Osteoblast (primary cell): Measurements from ENCODE around the gene MCL1. TPM values are rescaled to one million over a fixed set of nuclear protein-coding genes. Genes with fewer than 3 reads are reported as not detected.

Source experiments
- DNase-seq: peaks from one replicate; pipeline ENCODE4 v3.0.0; 2011; ENCODE audit warnings: low spot score, mixed read lengths; ENCODE audit not compliant: insufficient read length; ENCODE audit errors: missing footprints
- H2AFZ ChIP-seq: 2 replicates; pipeline ENCODE4 v1.6.0; 2011; ENCODE audit warnings: mild to moderate bottlenecking, low read length
- H3K27ac ChIP-seq: 2 replicates; pipeline ENCODE4 v1.5.1; 2011; ENCODE audit warnings: mild to moderate bottlenecking, low read depth, low read length, moderate library complexity
- H3K27me3 ChIP-seq: 2 replicates; pipeline ENCODE4 v1.6.0; 2012; ENCODE audit warnings: mild to moderate bottlenecking, control low read depth, inconsistent platforms, low read length, moderate library complexity; ENCODE audit not compliant: insufficient read depth
- H3K36me3 ChIP-seq: 2 replicates; pipeline ENCODE4 v1.5.1; 2011; ENCODE audit warnings: mild to moderate bottlenecking, low read length, control low read depth, moderate library complexity; ENCODE audit not compliant: insufficient read depth
- H3K4me1 ChIP-seq: 2 replicates; pipeline ENCODE4 v1.5.1; 2011; ENCODE audit warnings: mild to moderate bottlenecking, low read length, control low read depth, moderate library complexity; ENCODE audit not compliant: insufficient read depth
- H3K4me2 ChIP-seq: 2 replicates; pipeline ENCODE4 v1.6.0; 2011; ENCODE audit warnings: mild to moderate bottlenecking, low read length; ENCODE audit not compliant: insufficient read depth
- H3K4me3 ChIP-seq: fragments of 200-600 bp; sonication (generic); 3 replicates; pipeline ENCODE4 v1.5.1; 2012; ENCODE audit warnings: mild to moderate bottlenecking, low read length, inconsistent platforms; ENCODE audit not compliant: insufficient read depth
- H3K79me2 ChIP-seq: 2 replicates; pipeline ENCODE4 v1.6.0; 2012; ENCODE audit warnings: mild to moderate bottlenecking, low read length, control low read depth, inconsistent platforms; ENCODE audit not compliant: insufficient read depth
- H3K9me3 ChIP-seq: 2 replicates; pipeline ENCODE4 v1.5.1; 2011; ENCODE audit warnings: low read depth, low read length, control low read depth
- H4K20me1 ChIP-seq: 2 replicates; pipeline ENCODE4 v1.6.0; 2012; ENCODE audit warnings: mild to moderate bottlenecking, low read length, control low read depth; ENCODE audit not compliant: insufficient read depth
- total RNA-seq: library from RNA; depleted of rRNA; stranded (reverse); fragments of >200 nt; gene quantifications from 2 replicates; pipeline ENCODE4 v1.2.3, GENCODE V29; 2012
- TF ChIP-seq, protein P1 (sequence below): IDR thresholded peaks from 2 replicates; pipeline ENCODE4 v1.5.1; 2011; ENCODE audit warnings: mild to moderate bottlenecking, low read depth, low read length, moderate library complexity; ENCODE audit errors: extremely low read depth

The MCL1 gene
- total RNA-seq, 1 donor = 176 TPM

DNA sequence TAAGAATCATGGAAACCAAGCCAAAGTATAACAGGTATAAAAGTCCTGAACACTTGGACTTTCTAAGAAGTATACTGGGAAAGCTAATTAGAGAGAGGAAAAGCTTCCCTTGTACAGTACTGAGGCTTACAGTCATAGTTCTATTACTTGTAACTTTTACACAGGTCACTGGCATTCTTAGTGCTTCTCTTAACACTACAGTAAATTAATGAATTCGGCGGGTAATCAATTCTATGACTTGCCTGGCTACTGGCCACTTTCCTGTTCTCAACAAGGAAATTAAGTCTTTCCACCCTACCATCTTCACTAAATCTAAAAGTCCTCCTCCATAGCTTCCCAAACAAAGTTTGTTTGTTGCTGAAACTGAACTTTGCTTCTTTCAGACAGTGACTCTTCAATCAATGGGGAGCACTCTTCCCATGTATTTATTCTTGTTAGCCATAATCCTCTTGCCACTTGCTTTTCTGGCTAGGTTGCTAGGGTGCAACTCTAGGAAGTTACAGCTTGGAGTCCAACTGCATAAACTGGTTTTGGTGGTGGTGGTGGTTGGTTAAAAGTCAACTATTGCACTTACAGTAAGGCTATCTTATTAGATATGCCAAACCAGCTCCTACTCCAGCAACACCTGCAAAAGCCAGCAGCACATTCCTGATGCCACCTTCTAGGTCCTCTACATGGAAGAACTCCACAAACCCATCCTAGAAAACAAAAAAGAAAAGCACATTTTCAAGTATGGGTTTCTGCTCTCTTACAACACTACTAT lies 2.4 kb downstream of the MCL1 start:
- H3K27ac ChIP-seq = peak overlapping the region; percentile 98
- peak overlapping the region; percentile 96 for H3K4me2 ChIP-seq
- H3K79me2 ChIP-seq = peaks cover 80% of the 10 kb centered on the region
- H3K27me3 ChIP-seq = no peaks in the 10 kb centered on the region
- peaks cover 40% of the 10 kb centered on the region for H3K4me1 ChIP-seq
- peaks cover 59% of the 10 kb centered on the region for H4K20me1 ChIP-seq
- H3K9me3 ChIP-seq = no peaks in the 10 kb centered on the region
- TF ChIP-seq, protein P1, sequence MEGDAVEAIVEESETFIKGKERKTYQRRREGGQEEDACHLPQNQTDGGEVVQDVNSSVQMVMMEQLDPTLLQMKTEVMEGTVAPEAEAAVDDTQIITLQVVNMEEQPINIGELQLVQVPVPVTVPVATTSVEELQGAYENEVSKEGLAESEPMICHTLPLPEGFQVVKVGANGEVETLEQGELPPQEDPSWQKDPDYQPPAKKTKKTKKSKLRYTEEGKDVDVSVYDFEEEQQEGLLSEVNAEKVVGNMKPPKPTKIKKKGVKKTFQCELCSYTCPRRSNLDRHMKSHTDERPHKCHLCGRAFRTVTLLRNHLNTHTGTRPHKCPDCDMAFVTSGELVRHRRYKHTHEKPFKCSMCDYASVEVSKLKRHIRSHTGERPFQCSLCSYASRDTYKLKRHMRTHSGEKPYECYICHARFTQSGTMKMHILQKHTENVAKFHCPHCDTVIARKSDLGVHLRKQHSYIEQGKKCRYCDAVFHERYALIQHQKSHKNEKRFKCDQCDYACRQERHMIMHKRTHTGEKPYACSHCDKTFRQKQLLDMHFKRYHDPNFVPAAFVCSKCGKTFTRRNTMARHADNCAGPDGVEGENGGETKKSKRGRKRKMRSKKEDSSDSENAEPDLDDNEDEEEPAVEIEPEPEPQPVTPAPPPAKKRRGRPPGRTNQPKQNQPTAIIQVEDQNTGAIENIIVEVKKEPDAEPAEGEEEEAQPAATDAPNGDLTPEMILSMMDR = no peak
- H3K4me3 ChIP-seq = peak overlapping the region; percentile 99
- peaks cover 65% of the 10 kb centered on the region for H3K36me3 ChIP-seq
- DNase-seq = peak; percentile 73
- no peak overlapping the region for H2AFZ ChIP-seq

DNA sequence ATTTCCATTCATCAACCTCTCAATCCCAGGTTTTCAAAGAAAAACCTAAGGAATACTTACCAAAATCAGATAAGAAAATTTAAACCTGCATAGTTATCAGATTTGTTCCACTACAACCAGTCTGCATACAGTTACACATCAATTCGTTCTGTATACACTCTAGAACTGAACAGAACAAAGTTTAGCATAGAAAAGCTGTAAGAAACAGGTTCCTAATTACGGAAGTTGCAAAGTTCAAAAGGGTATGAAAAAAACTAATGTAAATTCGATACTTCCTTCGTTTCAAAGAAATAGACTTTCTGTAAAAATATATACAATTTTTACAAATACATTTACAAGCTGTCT lies 3.1 kb downstream of the MCL1 start:
- H3K36me3 ChIP-seq = peaks cover 66% of the 10 kb centered on the region
- H3K27ac ChIP-seq = peak overlapping the region; percentile 98
- no peaks in the 10 kb centered on the region for H3K9me3 ChIP-seq
- TF ChIP-seq, protein P1 = no peak
- H4K20me1 ChIP-seq = peaks cover 59% of the 10 kb centered on the region
- DNase-seq = peak; percentile 60
- no peaks in the 10 kb centered on the region for H3K27me3 ChIP-seq
- peaks cover 81% of the 10 kb centered on the region for H3K79me2 ChIP-seq
- peak overlapping the region; percentile 99 for H3K4me3 ChIP-seq
- peak overlapping the region; percentile 96 for H3K4me2 ChIP-seq
- H2AFZ ChIP-seq = no peak overlapping the region
- H3K4me1 ChIP-seq = peaks cover 40% of the 10 kb centered on the region

DNA sequence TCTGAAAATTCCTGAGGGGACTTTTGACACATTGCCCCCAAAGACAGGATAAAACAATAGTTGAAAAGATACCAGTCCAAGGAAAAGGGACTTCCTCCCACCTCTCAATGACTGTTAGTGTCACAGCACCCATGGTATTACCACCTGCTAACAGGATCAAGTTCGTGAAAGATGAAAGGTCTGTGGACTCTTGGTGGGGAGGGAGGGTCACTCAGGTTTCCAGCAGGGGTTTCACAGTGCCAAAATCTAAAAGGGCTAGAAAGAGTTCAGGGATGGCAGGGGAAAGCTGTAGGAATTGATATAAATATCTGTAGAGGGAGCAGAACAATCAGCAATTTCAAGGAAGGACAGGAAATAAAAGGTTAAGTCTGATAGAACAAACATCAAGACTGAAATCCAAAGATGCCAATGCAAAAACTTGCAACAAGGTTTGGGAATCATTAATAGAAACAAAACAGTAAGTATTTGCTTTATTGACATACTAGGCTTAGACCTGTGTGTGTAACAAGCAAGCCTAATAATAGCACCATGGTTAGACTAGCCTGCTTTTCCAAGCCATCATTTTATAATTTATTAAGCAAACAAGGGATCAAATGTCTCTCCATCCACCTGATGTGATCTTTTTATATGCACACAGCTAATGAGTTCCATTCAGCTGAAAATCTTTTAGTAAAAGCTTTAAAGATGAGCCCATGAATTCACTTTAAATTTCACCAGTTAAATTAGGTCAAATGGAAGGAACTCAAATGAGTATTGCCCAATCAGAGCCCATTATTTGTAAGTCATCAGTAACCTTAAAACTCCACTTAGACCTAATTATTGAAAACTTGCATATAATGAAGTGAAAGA lies 3.7 kb downstream of the MCL1 start:
- H3K27ac ChIP-seq = peak overlapping the region; percentile 98
- H3K27me3 ChIP-seq = no peaks in the 10 kb centered on the region
- peak overlapping the region; percentile 96 for H3K4me2 ChIP-seq
- peaks cover 72% of the 10 kb centered on the region for H3K36me3 ChIP-seq
- TF ChIP-seq, protein P1 = no peak
- no peaks in the 10 kb centered on the region for H3K9me3 ChIP-seq
- H3K4me3 ChIP-seq = peak overlapping the region; percentile 99
- peaks cover 46% of the 10 kb centered on the region for H3K4me1 ChIP-seq
- H4K20me1 ChIP-seq = peaks cover 64% of the 10 kb centered on the region
- peaks cover 83% of the 10 kb centered on the region for H3K79me2 ChIP-seq
- H2AFZ ChIP-seq = no peak overlapping the region
- DNase-seq = peak; percentile 37

- Histone ChIP-seq H4K20me1 (peaks cover 64% of the 10 kb centered on the region), H3K27ac (peak overlapping the region; percentile 98), H3K4me1 (peaks cover 47% of the 10 kb centered on the region)
These were observed 4.3 kb downstream of the MCL1 start for GRCh38 chr1:150575072-150575489.

More at GRCh38 chr1:150575072-150575489, 4.3 kb downstream of the MCL1 start:
- Histone ChIP-seq H3K4me3 (peak overlapping the region; percentile 99), H3K36me3 (peaks cover 72% of the 10 kb centered on the region), H3K4me2 (peak overlapping the region; percentile 96), H3K9me3 (no peaks in the 10 kb centered on the region), H3K27me3 (no peaks in the 10 kb centered on the region), H3K79me2 (peaks cover 77% of the 10 kb centered on the region), H2AFZ (no peak overlapping the region)
- TF ChIP-seq, protein P1 = no peak
- DNase-seq = no peak
